Fibroblast of peridontal ligament (primary cell): ENCODE measurements around the gene EGFL8.
A peak's percentile ranks its signal among the peaks of the same experiment; 100 is the strongest.

Experiments
- DNase-seq: peaks from one replicate; pipeline ENCODE4 v3.0.0-alpha.2; 2010; ENCODE audit errors: extremely low read depth

The EGFL8 gene

DNA sequence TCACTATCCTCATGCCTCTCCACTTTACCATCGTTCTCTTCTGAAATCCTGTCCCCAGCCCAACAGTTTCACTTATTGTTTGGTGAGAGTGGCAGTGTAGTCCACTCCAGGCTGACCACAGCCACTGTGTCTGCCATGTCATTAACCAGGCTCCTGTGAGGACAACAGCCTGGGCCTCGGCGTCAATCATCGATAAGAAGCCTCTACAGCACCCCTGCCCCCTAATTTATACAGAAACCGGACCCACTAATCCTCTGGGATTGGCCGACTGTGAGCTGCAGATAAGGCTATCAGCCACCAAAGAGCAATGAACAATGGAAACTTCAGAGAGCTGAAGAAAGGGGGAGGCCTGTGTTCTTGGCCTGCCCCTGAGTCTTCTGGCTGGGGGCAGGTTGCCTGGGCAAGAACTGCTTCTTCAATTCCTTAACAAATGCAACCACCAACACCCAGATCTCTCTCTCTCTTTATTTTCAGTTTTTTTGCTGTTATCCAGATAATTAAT, 3.4 kb downstream of the EGFL8 start:
- DNase-seq: no peak

DNA sequence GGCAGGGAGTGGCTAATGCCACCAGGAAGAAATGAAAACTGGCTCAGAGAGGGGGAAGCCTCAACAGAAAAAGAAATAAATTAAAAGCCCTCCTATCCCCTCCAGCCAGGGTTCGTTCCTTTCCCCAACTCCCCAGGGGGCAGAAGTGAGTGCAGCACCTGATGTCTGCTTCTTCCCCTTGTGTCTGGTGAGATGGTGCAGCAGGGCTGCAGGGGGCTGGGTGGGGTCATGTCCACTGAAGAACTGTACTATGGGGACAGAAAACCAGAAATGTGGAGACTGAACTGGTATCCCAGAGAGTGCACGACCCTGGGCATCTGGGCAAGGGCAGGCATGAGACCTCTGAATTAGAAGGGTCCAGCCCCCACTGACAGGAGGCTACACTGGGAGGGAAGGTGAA, 4.0 kb downstream of the EGFL8 start:
- DNase-seq: no peak

DNA sequence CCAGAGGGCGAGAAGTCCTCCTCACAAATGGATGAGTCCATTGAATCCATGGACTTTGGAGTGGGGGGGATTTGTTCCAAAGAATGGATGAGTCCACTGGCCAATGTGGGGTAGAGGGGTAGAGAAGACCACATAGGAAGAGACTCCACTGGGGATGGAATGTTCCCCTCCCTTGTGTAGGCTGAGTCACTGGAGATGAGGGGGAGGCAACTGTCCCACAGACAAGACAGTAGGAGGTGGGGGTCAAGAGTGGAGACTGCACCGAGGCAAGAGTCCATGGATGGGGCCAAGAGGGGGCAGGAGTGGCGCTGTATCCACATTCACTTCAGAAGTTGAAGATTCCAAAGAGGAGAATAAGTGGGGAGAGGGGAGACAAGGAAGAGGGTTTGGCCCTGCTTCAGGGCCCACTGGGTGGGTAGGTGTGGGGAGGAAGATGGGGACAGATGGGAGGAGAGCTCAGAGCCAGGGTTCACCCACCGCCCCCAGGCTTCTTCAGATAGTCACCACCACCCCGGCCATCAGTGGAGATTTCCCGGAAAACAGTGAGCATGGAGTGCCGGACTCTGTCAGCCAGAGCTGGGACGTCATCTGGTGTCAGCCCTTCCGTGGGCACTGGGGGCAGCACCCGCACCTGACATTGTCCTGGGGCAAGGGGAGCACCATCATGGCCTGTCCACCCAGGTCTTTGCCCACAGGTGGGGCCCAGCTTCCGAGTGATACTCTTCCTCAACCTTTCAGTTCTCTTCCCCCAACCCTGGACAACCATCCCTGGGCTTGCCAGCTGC, 4.6 kb downstream of the EGFL8 start:
- no peak for DNase-seq

DNA sequence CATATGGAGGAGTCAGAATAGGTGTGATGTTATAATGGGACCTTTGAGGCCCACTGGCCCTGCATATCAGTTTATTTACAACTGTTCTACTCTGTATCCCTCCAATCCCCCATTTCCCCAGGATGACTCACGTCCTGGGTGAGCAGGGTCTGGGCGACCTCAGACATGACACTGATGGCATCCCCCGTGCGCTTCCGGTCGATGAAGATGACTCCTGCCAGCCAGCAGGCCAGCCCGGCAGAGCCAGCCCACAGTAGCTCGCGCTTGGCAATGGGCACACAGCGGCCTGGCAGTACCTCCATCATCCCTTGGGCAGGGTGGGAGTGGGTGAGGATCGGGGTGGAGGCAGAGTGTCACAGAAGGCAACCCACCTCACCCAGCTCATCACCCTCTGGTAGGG, 5.9 kb downstream of the EGFL8 start:
- no peak for DNase-seq

DNA sequence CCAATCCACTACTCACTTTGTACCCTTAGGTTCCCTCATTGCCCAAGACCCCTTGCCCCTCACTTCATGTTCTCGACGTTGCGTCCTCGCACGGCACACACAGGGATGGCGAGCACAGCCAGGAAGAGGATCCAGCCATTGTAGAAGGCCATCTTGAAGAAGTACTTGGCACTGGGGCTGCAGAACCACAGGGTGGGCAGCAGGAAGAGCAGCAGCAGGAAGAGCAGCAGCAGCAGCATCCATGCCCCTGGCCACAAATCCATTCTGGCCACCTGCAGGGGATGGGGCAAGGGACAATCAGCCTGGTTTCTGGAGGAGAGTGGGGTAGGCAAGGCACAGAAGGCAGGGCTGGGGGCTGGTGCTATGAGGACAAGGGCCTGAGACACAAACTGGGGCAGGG, 6.8 kb downstream of the EGFL8 start:
- DNase-seq: no peak

DNA sequence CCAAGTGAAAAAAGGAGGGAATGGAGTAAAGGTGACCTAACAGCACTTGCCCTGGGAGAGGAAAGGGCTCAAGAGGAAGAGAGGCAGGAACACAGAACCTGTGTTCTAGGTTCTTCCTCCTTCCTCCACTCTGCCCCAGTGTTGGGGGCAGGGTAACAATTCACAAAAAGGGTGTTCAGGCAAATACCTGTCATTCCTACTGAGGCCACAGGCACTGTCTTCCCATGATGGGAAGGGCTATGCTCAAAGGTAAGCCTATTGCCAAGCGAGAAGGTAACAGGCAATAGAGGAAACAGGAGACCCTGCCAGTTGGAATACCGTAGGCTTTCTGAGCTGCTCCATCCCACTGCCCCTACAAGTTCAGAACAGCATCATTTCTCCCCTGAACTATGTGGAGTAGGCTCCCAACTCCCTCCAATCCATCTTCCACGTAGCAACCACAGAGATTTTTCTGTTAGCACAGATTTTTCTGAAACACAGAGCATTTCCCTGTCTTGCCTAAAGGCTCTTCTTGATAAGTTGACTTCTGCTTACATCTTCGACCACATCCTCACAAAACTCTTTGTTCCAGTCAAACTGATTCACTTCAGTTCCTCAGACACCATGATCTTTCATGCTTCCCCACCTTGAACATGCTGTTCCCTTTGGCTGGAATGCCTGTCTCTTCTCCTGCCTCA, 8.8 kb downstream of the EGFL8 start:
- DNase-seq: no peak

DNA sequence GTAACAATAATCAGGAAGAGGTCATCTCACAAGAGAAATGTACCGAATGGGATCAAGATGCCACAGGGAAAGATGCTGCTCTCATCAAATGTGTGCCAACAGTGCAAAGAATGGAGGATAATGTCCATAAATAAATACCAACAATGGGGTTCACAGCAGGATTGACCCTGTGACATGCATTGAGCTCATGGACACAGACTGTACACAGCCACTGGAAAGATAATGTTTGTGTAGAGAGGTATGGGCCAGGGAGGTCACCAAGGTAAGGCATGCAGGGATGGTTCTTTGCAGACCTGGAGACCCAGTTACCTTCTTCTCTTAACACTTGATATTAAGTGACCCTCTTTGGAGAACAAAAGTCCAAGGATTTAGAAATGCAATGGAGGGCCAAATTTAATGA, 10.0 kb downstream of the EGFL8 start:
- no peak for DNase-seq

DNA sequence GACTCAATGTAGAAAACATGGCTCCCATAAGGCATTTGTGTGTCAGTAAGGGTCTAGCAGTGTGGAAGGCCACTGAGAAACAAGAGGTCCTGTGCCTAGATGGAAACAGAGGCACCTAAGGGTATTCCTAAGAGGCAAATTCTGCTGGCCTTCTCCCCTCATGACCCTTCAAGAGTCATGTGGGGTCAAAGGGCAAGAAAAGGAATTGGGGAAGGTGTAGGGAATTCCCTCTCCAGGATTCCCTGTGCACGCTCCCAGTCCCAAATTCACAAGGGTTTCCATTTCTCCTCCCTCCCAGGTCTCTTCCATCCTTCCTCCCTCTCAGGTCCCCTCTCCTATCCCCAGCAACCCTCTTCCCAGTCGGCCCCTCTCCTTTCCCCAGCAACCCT, 10.9 kb downstream of the EGFL8 start:
- no peak for DNase-seq

DNA sequence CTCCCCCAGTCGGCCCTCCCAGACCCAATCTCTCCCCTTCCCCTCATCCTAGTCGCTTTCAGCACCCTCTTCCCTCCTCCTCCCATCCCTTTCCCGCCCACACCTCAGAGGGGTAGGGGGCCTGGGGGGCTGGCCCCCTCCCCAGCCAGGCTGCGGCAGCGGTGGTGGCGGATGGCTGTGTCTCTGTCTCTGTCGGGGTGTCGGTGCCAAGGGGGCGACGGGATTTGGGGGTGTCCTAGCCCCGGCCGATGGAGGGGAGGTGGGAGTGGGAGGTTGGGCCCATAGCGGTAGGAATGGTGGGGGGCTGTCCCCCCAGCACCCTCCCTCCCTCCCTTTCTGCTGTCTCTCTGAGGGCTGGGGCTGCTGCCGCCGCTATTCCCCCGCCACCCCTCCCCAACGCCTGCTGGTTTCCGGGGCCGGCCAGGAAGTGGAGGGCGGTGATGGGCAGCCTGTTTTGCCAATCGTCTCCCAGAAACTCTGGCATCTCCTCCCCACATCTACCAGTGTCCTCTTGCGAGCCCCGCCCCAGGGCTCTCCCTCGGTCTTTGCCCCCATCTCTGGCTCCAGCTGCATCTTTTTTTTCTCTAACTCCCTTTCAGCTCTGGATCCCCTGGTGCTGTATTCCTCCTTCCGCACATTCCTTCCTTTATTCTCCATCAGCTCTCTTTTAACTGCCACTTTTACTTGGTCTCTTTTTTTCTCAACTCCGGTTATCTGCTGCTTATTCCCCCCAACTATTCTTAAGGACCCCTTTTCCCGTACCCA, 11.5 kb downstream of the EGFL8 start, which contains the start of gene AGPAT1:
Gene AGPAT1, minus strand, starts transcription at position 374 of the 765 bp plus-strand sequence. CDS start 4,588 bp downstream, outside the sequence.
- peak; percentile 97 for DNase-seq

DNA sequence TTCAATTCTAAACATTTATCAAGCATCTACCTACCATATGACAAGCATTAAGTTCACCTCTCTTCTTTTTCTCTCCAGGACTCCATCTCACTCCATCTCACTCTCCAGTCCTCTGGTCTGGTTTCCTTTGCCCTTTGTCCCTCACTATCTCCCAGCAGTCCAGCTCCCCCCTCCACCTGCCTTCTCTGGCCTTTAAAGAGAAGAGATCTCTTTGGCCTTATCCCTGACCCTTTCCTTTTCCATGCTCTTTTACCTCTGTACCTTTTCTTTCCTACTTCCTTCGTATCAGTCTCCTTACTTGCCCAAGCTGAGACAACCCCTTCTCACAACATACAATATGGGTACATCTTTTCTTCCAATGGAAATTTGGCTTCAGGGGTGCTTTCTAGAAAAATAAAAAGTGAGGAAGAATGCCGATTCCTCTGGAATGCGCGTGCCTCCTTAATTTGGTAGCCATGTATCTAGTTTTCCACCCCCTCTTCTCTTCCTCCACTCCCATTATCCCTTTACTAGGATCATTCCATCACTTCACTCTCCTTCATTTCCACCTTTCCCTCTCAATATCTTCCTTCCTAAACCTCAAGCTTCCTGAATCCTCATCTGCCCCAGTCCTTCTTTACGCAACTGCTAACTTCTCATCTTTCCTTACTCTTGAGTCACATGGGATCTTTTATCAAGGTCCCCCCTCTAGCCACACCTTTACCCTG, 12.2 kb downstream of the EGFL8 start:
- peak; percentile 61 for DNase-seq

DNA sequence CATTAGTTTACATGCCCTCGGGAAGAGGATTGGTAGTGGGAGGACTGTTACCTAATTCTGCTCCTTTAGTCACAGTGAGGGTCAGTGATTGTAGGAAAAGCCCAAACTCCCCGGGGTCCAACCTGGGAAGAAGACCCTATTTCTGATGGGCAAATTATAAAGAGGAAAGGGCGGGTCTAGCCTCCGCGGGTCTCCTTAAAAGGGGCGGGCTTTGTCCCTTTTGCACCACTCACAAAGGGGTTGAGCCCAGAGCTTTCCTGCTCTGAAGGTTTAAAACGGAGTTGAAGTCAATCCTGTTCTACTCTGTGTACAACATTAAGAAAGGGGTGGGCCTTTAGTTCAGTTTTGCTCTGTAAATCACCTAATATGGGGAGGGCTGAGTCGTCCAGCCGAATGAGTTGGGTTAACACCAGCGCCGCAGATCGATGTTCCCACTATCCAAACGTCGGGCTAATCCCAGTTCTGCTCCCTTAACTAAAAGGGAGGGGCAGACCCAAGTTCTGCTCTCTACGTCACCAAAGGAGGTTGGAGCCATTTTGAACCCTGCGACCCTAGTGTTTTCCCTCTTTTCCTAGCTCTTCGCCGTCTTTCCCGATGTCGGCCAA, 12.9 kb downstream of the EGFL8 start:
- no peak for DNase-seq

DNA sequence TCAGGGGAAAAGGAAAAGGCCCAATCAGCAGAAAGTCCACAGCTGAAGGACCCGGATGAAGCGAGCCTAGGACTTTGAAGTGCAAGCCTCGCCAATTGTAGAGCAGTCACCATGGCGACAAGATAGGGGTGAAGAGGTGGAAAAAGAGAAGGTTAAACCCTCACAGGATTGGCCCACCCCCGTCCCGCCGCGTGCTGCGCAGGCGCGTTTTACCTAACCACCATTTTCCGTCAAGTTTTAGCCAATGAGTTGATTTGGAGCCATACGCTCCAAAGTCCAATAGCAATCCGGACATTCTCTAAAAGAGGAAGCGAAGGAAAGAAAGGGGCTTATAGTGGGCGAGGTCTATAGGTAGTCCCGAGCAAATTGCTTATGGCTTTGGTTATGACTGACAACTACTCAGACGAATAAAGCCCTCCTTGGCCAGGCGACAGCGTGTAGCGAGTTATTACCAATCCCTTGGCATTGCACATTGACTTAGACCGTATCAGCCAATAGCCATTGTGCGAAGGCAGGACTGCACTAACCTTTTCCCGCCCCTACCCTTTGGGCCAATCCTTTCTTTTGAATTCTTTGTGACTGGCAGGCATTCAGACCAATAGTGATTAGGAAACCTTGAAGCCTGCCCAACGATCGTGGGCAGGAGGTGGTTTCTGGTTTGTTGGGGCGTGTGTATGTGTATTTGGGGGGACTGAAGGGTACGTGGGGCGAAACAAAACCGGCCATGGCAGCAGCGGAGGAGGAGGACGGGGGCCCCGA, 13.6 kb downstream of the EGFL8 start, which contains the start of gene RNF5:
Gene RNF5, plus strand, starts transcription at position 618 of the 759 bp plus-strand sequence. Its CDS starts 107 bp downstream, at position 725.
- peak; percentile 100 for DNase-seq

DNA sequence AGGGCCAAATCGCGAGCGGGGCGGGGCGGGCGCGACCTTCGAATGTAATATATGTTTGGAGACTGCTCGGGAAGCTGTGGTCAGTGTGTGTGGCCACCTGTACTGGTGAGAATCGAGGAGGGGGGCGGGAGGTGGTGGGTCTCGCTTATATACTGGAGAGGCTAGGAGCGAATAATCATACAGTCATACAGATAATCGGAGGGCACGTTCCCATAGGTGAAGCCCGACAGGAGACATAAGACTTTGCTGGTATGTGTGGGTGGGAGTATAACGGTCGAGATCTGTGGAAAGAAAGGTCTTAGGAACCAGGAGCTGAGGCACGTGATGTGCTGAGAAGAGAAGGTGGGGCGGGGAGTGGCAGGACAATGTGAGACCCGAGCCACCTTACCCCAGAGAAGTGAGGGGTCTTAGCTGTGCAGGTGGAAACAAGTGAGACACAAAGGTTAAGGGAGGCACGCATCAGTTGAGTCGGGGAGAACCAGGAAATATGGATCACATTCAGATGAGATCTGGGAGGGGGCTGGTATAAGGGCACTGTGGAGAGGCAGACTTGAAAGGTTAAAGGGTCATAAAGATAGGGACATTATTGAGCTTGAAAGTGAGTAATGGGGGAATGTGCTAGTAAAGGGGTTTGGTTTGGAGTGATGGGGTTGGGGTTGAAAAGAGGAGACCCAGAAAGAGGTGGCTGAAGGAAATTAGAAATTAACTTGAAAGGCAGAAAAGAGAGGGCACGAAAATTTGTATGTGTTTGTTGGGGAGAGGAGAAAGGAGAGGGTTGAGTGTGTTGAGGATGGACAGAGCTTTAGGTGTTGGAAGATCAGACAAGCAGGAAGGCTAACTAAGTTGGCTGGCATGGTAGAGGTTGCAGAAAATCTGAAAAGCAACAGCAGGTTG, 14.4 kb downstream of the EGFL8 start:
- DNase-seq: no peak

DNA sequence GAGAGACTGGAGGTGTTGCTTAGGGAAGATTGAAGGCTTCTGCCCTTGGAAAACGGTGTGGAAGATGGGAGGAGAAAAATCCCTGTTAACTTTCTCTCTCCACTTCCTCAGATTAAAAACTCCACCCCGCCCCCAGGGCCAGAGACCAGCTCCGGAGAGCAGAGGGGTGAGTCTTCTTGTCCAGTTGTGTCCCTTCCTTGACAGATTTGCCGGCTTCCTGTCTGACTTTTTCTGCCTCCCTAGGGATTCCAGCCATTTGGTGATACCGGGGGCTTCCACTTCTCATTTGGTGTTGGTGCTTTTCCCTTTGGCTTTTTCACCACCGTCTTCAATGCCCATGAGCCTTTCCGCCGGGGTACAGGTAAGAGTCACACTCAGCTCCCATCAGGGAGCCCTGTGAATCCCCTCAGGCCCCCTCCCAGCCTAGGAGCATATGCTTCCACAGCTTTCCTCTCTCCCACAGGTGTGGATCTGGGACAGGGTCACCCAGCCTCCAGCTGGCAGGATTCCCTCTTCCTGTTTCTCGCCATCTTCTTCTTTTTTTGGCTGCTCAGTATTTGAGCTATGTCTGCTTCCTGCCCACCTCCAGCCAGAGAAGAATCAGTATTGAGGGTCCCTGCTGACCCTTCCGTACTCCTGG, 15.5 kb downstream of the EGFL8 start:
- no peak for DNase-seq

DNA sequence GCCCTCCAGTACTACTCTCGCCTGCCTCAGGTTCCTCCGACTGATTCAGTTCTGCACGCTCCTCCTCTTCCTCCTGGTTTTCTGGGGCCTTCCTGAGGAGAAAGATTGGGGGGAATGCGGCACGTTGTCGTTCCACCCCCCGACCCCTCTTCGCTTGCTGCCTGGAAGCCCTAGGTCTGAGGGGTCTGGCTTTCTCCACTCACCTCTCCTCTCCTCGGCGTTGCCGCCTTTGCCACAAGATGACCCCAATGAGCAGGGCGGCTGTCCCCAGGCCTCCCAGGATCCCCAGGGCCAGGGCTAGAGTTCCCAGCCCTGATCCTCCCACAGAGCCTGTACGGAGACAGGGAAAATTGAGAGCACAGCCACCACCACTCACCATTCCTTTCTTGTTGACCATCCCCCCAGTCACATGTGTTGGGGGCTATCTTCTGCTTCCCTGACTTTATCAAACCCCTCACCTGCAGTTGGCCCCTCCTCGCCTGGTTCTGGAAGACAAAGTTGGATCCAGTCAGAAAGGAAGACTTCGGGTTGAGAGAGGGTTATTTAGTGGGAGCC, 16.8 kb downstream of the EGFL8 start:
- no peak for DNase-seq

DNA sequence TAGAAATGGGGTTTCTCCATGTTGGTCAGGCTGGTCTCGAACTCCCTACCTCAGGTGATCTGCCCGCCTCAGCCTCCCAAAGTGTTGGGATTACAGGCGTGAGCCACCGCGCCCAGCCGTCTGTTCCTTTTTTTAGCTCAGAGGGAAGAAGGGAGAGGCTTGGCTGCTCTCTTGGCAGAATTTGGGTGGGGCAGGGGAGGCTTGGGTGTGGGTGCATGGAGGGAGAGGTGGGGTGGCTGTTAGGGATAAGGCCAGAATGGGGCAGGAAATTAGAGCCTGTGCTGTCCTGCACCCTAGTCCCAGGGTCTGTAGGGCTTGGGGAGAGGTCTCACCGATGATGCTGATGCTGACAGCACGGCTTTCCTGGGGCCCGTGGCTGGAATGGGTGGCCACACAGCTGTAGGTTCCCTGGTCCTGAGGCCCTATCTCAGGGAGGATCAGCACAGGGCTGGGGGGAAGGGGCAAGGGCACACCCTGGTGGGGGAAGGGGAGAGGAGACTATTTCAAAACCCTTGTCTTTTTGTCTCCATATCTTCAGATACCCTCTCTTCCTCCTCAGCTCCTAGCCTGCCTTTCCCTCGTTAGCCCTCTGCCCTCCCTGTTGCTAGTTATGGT, 17.6 kb downstream of the EGFL8 start:
- no peak for DNase-seq

DNA sequence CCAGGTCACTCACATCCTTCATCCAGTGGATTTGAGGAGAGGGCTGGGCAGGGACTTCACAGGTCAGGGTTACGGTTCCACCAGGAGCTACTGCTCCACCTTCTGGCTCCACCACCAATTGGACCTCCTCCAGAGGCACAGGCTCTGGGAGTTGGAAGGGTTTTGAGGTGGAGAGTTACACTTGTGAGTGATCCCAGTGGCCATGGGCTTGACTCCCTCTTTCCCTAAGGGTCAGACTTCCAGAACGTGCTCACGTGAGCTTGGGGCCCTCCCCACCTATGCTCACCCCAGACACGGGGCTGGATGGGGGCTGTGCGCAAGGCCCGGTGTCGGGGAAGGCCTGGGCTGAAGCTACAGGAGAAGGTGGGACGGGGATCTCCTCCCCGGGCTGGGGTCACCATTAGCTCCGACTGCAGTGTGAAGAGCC, 18.2 kb downstream of the EGFL8 start:
- no peak for DNase-seq

DNA sequence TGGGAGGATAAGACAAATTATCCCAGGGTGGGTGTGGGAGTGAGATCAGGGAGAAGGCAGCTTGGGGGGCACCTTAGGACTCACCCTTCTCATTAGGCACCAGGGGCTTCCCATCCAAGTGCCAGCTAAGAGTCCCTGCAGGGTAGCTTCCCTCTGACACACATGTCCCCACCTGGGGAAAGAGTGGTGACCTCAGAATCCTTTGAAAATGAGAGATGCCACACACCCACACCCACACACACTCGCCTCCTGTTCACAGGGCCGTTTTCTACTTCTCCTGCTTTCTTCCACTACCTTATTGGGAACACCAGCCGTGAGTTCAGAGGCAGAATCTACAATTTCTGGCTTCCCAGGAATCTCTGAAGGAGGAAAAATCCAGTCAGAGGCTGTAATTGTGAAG, 18.6 kb downstream of the EGFL8 start:
- DNase-seq: no peak
